ENCODE results near the gene ADAMTS6.

The ADAMTS6 gene

DNA sequence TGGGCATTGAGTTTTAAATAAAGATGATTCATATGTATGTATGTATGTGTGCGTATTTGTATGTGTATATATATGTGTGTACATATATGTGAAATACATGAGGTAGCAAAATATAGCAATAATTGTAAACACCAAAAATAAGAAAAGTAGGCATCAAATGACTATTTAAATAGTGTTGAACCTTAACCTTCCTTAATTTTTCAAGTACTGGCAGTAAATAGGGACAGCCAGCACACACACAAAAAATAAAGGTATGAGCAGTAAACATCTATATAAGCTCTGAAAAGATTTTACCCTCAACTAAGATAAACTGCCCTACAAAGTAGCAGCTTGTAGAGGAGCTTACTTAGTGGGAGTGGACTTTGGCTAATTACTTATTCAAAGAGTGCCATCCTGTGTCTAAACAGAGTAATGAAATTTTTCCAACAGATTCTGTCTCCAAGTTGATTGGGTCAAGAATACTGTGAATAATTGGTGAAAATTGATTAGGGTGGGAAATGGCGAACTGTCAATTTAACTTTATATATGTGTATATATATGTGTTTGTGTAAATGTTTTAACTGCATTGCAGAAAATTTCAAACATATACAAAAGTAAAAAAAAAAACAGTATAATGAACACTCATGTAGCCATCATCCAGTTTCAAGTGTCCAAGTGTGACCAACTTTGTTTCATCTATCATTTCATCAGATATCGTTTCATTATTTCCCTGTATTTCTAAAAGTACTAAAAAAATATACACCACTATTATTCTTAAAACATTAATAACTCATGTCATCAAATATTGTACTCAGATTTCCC is 2.0 kb upstream of the ADAMTS6 start:
- peak overlapping the region; percentile 49 to 58 for H3K9ac ChIP-seq (ENCODE audit: low read depth in 1 of 2, low read length in 2 of 2)
- H3K36me3 ChIP-seq (ENCODE audit: control insufficient read depth in 1 of 2, insufficient read depth in 2 of 2, low read length in 2 of 2), result no peaks in the 10 kb centered on the region
- H3K4me1 ChIP-seq (ENCODE audit: control insufficient read depth in 1 of 2, insufficient read depth in 2 of 2, low read length in 2 of 2), result peaks cover 5 to 18% of the 10 kb centered on the region in 2 donors
- no peak overlapping the region for H3K27ac ChIP-seq (ENCODE audit: low read depth, low read length)
- H3K9me3 ChIP-seq (ENCODE audit: control insufficient read depth in 1 of 2, low read length in 2 of 2), result no peaks in the 10 kb centered on the region
- H3K4me3 ChIP-seq (ENCODE audit: low read depth in 1 of 2, low read length in 2 of 2), result peak overlapping the region; percentile 72 to 95
- H3K27me3 ChIP-seq (ENCODE audit: control insufficient read depth in 1 of 2, insufficient read depth in 2 of 2, low read length in 2 of 2), result no peaks in the 10 kb centered on the region

GRCh38 chr5:65482736-65483545 is 1.2 kb upstream of the ADAMTS6 start:
- H3K4me3 ChIP-seq (ENCODE audit: low read depth in 1 of 2, low read length in 2 of 2), result peak overlapping the region; percentile 72 to 95
- peak overlapping the region; percentile 7 for H3K27ac ChIP-seq (ENCODE audit: low read depth, low read length)
- H3K27me3 ChIP-seq (ENCODE audit: control insufficient read depth in 1 of 2, insufficient read depth in 2 of 2, low read length in 2 of 2), result no peaks in the 10 kb centered on the region
- H3K9ac ChIP-seq (ENCODE audit: low read depth in 1 of 2, low read length in 2 of 2), result peak overlapping the region; percentile 49 to 58
- no peaks in the 10 kb centered on the region for H3K9me3 ChIP-seq (ENCODE audit: control insufficient read depth in 1 of 2, low read length in 2 of 2)
- H3K36me3 ChIP-seq (ENCODE audit: control insufficient read depth in 1 of 2, insufficient read depth in 2 of 2, low read length in 2 of 2), result no peaks in the 10 kb centered on the region
- peaks cover 5 to 18% of the 10 kb centered on the region in 2 donors for H3K4me1 ChIP-seq (ENCODE audit: control insufficient read depth in 1 of 2, insufficient read depth in 2 of 2, low read length in 2 of 2)

DNA sequence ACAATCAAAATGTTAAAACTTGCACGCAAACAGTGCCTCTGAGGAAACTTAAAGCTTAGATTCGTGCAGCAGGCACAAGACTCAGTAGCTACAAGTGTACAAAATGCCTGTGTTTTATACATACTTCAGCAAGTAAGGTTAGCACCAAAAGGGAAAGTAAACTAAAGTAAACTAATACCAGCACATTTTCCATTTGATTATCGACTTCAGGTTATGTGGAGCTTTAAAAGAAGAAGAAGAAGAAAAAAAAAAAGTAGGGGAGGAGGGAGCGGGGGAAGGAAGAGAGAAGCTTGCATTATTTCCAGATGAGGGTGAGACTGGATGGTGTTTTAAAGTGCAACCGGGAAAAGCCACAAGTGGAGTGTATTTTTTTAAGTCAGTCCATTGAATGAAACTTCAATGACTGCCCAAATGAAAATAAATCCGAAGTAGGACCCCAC is 596 bp upstream of the ADAMTS6 start:
- Histone ChIP-seq H3K4me1 (ENCODE audit: control insufficient read depth in 1 of 2, insufficient read depth in 2 of 2, low read length in 2 of 2) (peaks cover 5 to 18% of the 10 kb centered on the region in 2 donors), H3K4me3 (ENCODE audit: low read depth in 1 of 2, low read length in 2 of 2) (peak overlapping the region; percentile 72 to 95), H3K27ac (ENCODE audit: low read depth, low read length) (peak overlapping the region; percentile 13), H3K27me3 (ENCODE audit: control insufficient read depth in 1 of 2, insufficient read depth in 2 of 2, low read length in 2 of 2) (no peaks in the 10 kb centered on the region), H3K36me3 (ENCODE audit: control insufficient read depth in 1 of 2, insufficient read depth in 2 of 2, low read length in 2 of 2) (no peaks in the 10 kb centered on the region), H3K9me3 (ENCODE audit: control insufficient read depth in 1 of 2, low read length in 2 of 2) (no peaks in the 10 kb centered on the region), H3K9ac (ENCODE audit: low read depth in 1 of 2, low read length in 2 of 2) (peak overlapping the region; percentile 32 to 58)

DNA sequence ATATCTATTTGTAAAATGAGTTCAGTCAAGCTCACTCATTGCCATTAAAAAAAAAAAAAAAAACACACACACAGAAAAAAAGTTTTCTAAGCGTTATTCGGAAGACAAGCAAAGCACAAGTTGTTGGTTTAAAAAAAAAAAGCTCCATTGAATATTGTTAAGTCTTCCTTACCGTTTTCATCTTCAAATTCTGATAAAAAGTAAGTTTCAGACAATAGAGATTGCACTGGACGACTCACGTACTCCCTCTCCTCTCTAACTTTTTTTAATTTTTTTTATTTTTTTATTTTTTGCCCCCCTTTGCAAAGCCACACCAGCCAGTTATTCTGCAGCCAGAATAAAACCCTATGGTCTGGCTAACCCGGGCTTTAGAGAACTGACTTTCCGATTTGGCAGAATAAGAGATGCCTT is 544 bp downstream of the ADAMTS6 start:
- H3K36me3 ChIP-seq (ENCODE audit: control insufficient read depth in 1 of 2, insufficient read depth in 2 of 2, low read length in 2 of 2), result no peaks in the 10 kb centered on the region
- no peak overlapping the region for H3K27ac ChIP-seq (ENCODE audit: low read depth, low read length)
- H3K9me3 ChIP-seq (ENCODE audit: control insufficient read depth in 1 of 2, low read length in 2 of 2), result no peaks in the 10 kb centered on the region
- H3K4me3 ChIP-seq (ENCODE audit: low read depth in 1 of 2, low read length in 2 of 2), result peak overlapping the region; percentile 72 to 95
- peaks cover 5 to 18% of the 10 kb centered on the region in 2 donors for H3K4me1 ChIP-seq (ENCODE audit: control insufficient read depth in 1 of 2, insufficient read depth in 2 of 2, low read length in 2 of 2)
- no peaks in the 10 kb centered on the region for H3K27me3 ChIP-seq (ENCODE audit: control insufficient read depth in 1 of 2, insufficient read depth in 2 of 2, low read length in 2 of 2)
- H3K9ac ChIP-seq (ENCODE audit: low read depth in 1 of 2, low read length in 2 of 2), result peak overlapping the region; percentile 32 to 58

GRCh38 chr5:65480306-65480865 is 1.3 kb downstream of the ADAMTS6 start:
- no peaks in the 10 kb centered on the region for H3K27me3 ChIP-seq (ENCODE audit: control insufficient read depth in 1 of 2, insufficient read depth in 2 of 2, low read length in 2 of 2)
- H3K4me1 ChIP-seq (ENCODE audit: control insufficient read depth in 1 of 2, insufficient read depth in 2 of 2, low read length in 2 of 2), result peaks cover 5 to 18% of the 10 kb centered on the region in 2 donors
- peak overlapping the region; percentile 72 to 81 for H3K4me3 ChIP-seq (ENCODE audit: low read depth in 1 of 2, low read length in 2 of 2)
- no peaks in the 10 kb centered on the region for H3K36me3 ChIP-seq (ENCODE audit: control insufficient read depth in 1 of 2, insufficient read depth in 2 of 2, low read length in 2 of 2)
- peak overlapping the region; percentile 14 to 69 for H3K9ac ChIP-seq (ENCODE audit: low read depth in 1 of 2, low read length in 2 of 2)
- H3K27ac ChIP-seq (ENCODE audit: low read depth, low read length), result no peak overlapping the region
- H3K9me3 ChIP-seq (ENCODE audit: control insufficient read depth in 1 of 2, low read length in 2 of 2), result no peaks in the 10 kb centered on the region

DNA sequence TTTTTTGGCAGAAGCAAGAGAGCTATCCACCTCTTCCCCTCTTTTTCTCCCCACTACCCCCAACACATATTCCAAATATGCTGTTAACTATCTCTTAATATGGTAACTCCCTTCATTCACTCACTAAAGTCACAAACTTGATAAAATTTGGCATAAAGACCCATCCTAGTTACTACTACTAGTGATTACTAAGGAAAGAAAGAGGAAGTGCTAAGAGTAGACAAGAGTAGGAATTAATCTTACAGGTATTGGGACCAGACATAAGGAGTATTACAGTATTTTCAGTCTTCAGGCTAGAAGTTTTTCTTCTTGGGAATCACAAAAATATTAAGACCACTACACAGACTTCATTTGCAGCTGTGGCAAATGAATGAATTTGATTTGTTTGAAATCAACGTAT is 2.2 kb downstream of the ADAMTS6 start:
- no peaks in the 10 kb centered on the region for H3K27me3 ChIP-seq (ENCODE audit: control insufficient read depth in 1 of 2, insufficient read depth in 2 of 2, low read length in 2 of 2)
- no peak overlapping the region for H3K27ac ChIP-seq (ENCODE audit: low read depth, low read length)
- H3K4me3 ChIP-seq (ENCODE audit: low read depth in 1 of 2, low read length in 2 of 2), result no peak overlapping the region
- H3K9me3 ChIP-seq (ENCODE audit: control insufficient read depth in 1 of 2, low read length in 2 of 2), result no peaks in the 10 kb centered on the region
- no peaks in the 10 kb centered on the region for H3K36me3 ChIP-seq (ENCODE audit: control insufficient read depth in 1 of 2, insufficient read depth in 2 of 2, low read length in 2 of 2)
- H3K4me1 ChIP-seq (ENCODE audit: control insufficient read depth in 1 of 2, insufficient read depth in 2 of 2, low read length in 2 of 2), result peaks cover 5 to 18% of the 10 kb centered on the region in 2 donors
- no peak overlapping the region for H3K9ac ChIP-seq (ENCODE audit: low read depth in 1 of 2, low read length in 2 of 2)

DNA sequence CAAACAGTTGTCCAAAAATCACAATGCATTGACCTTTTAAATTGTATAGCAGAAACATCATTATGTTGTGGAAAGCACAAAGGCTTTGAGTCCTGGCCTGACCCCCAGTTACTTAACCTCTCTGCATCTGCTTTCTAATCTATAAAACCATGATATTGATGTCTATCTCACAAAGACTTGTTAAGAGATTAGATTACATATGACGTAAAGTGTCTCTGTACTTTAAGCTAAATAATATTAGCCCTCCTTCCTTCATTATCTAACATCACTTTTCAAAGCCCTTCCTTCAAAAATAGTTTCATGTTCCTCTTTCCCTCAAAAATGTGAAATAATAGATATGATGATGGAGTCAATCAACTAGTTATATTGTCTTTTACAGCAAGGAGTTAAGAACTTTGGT is 3.4 kb downstream of the ADAMTS6 start:
- H3K27ac ChIP-seq (ENCODE audit: low read depth, low read length), result no peak overlapping the region
- H3K4me3 ChIP-seq (ENCODE audit: low read depth in 1 of 2, low read length in 2 of 2), result no peak overlapping the region
- peaks cover 2 to 14% of the 10 kb centered on the region in 2 donors for H3K4me1 ChIP-seq (ENCODE audit: control insufficient read depth in 1 of 2, insufficient read depth in 2 of 2, low read length in 2 of 2)
- H3K9ac ChIP-seq (ENCODE audit: low read depth in 1 of 2, low read length in 2 of 2), result no peak overlapping the region
- no peaks in the 10 kb centered on the region for H3K36me3 ChIP-seq (ENCODE audit: control insufficient read depth in 1 of 2, insufficient read depth in 2 of 2, low read length in 2 of 2)
- no peaks in the 10 kb centered on the region for H3K9me3 ChIP-seq (ENCODE audit: control insufficient read depth in 1 of 2, low read length in 2 of 2)
- H3K27me3 ChIP-seq (ENCODE audit: control insufficient read depth in 1 of 2, insufficient read depth in 2 of 2, low read length in 2 of 2), result no peaks in the 10 kb centered on the region

GRCh38 chr5:65475895-65476294 is 5.8 kb downstream of the ADAMTS6 start:
- Histone ChIP-seq H3K36me3 (ENCODE audit: control insufficient read depth in 1 of 2, insufficient read depth in 2 of 2, low read length in 2 of 2) (no peaks in the 10 kb centered on the region), H3K4me3 (ENCODE audit: low read depth in 1 of 2, low read length in 2 of 2) (no peak overlapping the region), H3K27me3 (ENCODE audit: control insufficient read depth in 1 of 2, insufficient read depth in 2 of 2, low read length in 2 of 2) (peaks cover 0 to 1% of the 10 kb centered on the region in 2 donors), H3K4me1 (ENCODE audit: control insufficient read depth in 1 of 2, insufficient read depth in 2 of 2, low read length in 2 of 2) (peaks cover 0 to 10% of the 10 kb centered on the region in 2 donors), H3K9ac (ENCODE audit: low read depth in 1 of 2, low read length in 2 of 2) (no peak overlapping the region), H3K9me3 (ENCODE audit: control insufficient read depth in 1 of 2, low read length in 2 of 2) (no peaks in the 10 kb centered on the region), H3K27ac (ENCODE audit: low read depth, low read length) (no peak overlapping the region)

DNA sequence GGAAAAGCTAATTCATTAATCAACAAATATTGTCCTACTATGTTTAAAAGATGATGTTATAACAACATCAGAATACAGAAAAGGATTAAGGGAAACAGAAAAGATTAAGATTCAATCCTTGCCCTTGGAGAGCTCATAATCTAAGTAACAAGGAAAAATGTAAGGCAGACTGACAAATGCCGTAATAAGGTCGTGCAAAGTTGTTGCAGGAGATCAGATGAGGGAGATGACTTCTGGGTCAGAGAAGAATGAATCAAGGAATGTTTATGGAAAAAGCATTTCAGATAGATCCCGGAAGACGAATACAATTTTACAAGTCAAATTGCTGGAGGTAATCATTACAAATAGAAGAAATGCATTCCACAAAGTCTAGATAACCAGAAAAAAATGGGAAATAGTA is 6.4 kb downstream of the ADAMTS6 start:
- Histone ChIP-seq H3K4me1 (ENCODE audit: control insufficient read depth in 1 of 2, insufficient read depth in 2 of 2, low read length in 2 of 2) (peaks cover 0 to 5% of the 10 kb centered on the region in 2 donors), H3K27ac (ENCODE audit: low read depth, low read length) (no peak overlapping the region), H3K9ac (ENCODE audit: low read depth in 1 of 2, low read length in 2 of 2) (no peak overlapping the region), H3K36me3 (ENCODE audit: control insufficient read depth in 1 of 2, insufficient read depth in 2 of 2, low read length in 2 of 2) (no peaks in the 10 kb centered on the region), H3K27me3 (ENCODE audit: control insufficient read depth in 1 of 2, insufficient read depth in 2 of 2, low read length in 2 of 2) (peaks cover 0 to 3% of the 10 kb centered on the region in 2 donors), H3K4me3 (ENCODE audit: low read depth in 1 of 2, low read length in 2 of 2) (no peak overlapping the region), H3K9me3 (ENCODE audit: control insufficient read depth in 1 of 2, low read length in 2 of 2) (no peaks in the 10 kb centered on the region)

All from duodenal mucosa (tissue), 2 donors.